Activated CD8-positive, alpha-beta T cell treated with anti-CD3 and anti-CD28 coated beads, Interleukin-2, amount 10 ng/mL, durations not matched to agents 7 days and 5 days (primary cell): ENCODE results near the gene DMD. TPM values are rescaled to one million over a fixed set of nuclear protein-coding genes. Genes with fewer than 3 reads are reported as not detected.

Source experiments
- ATAC-seq: fragments of 150-1000 bp; cut with Tn5 transposase; one replicate; pipeline ENCODE4 v1.10.0; 2021; ENCODE audit warnings: moderate library complexity
- CTCF ChIA-PET: fragments of 350-600 bp; sonication (Branson Sonifier 250); formaldehyde crosslinking; loops from one replicate; lab custom pipeline; 2021; ENCODE audit warnings: antibody characterized with exemption; lab: Charles Lee
- POLR2A ChIA-PET: fragments of 350-600 bp; sonication (Branson Sonifier 250); formaldehyde crosslinking; loops from one replicate; lab custom pipeline; 2021; ENCODE audit warnings: antibody characterized with exemption; lab: Charles Lee
- DNase-seq: peaks from one replicate; pipeline ENCODE4 v3.0.0-alpha.2; 2020
- H3K27ac Mint-ChIP-seq: one replicate; pipeline ENCODE4 v1.8.0; 2021; ENCODE audit warnings: mild to moderate bottlenecking, mixed read lengths
- H3K27me3 Mint-ChIP-seq: one replicate; pipeline ENCODE4 v1.8.0; 2021; ENCODE audit warnings: low read depth, mixed read lengths
- H3K36me3 Mint-ChIP-seq: one replicate; pipeline ENCODE4 v1.8.0; 2021; ENCODE audit warnings: low read depth, mixed read lengths
- H3K4me1 Mint-ChIP-seq: one replicate; pipeline ENCODE4 v1.8.0; 2021; ENCODE audit warnings: low read depth, mixed read lengths
- H3K4me3 Mint-ChIP-seq: one replicate; pipeline ENCODE4 v1.8.0; 2021; ENCODE audit warnings: mild to moderate bottlenecking, mixed read lengths
- H3K9me3 Mint-ChIP-seq: one replicate; pipeline ENCODE4 v1.8.0; 2022; ENCODE audit warnings: mixed read lengths; ENCODE audit not compliant: insufficient read depth
- total RNA-seq, 2 experiments: library from RNA; stranded (reverse); gene quantifications; one replicate each; pipeline ENCODE4 v1.2.3, GENCODE V29; 2021

Gene DMD
- total RNA-seq, 2 experiments from 2014 or later, result not detected

GRCh38 chrX:32678487-32678886 lies 532.9 kb downstream of the DMD start:
- ATAC-seq (no peak), DNase-seq (no peak)
- H3K27me3 Mint-ChIP-seq, result no peaks in the 10 kb centered on the region
- no peaks in the 10 kb centered on the region for H3K36me3 Mint-ChIP-seq
- no peak overlapping the region for H3K27ac Mint-ChIP-seq
- H3K4me1 Mint-ChIP-seq, result no peaks in the 10 kb centered on the region
- no peak overlapping the region for H3K4me3 Mint-ChIP-seq
- POLR2A ChIA-PET, result no interaction called here
- CTCF ChIA-PET, result no interaction called here
- no peaks in the 10 kb centered on the region for H3K9me3 Mint-ChIP-seq

GRCh38 chrX:32673193-32673592 lies 538.2 kb downstream of the DMD start:
- ATAC-seq (no peak), DNase-seq (no peak)
- H3K27me3 Mint-ChIP-seq, result no peaks in the 10 kb centered on the region
- CTCF ChIA-PET, result no interaction called here
- no peaks in the 10 kb centered on the region for H3K4me1 Mint-ChIP-seq
- no peaks in the 10 kb centered on the region for H3K9me3 Mint-ChIP-seq
- H3K36me3 Mint-ChIP-seq, result no peaks in the 10 kb centered on the region
- no peak overlapping the region for H3K4me3 Mint-ChIP-seq
- POLR2A ChIA-PET, result no interaction called here
- no peak overlapping the region for H3K27ac Mint-ChIP-seq

GRCh38 chrX:32662516-32662915 lies 548.8 kb downstream of the DMD start:
- H3K4me1 Mint-ChIP-seq, result no peaks in the 10 kb centered on the region
- H3K27ac Mint-ChIP-seq, result no peak overlapping the region
- H3K27me3 Mint-ChIP-seq, result no peaks in the 10 kb centered on the region
- ATAC-seq (no peak), DNase-seq (no peak)
- H3K4me3 Mint-ChIP-seq, result no peak overlapping the region
- no peaks in the 10 kb centered on the region for H3K9me3 Mint-ChIP-seq
- ChIA-PET CTCF (no interaction called here), POLR2A (no interaction called here)
- H3K36me3 Mint-ChIP-seq, result no peaks in the 10 kb centered on the region

GRCh38 chrX:32644476-32645245 lies 566.7 kb downstream of the DMD start:
- H3K9me3 Mint-ChIP-seq, result no peaks in the 10 kb centered on the region
- ATAC-seq (no peak), DNase-seq (no peak)
- ChIA-PET CTCF (no interaction called here), POLR2A (no interaction called here)
- H3K27me3 Mint-ChIP-seq, result no peaks in the 10 kb centered on the region
- H3K36me3 Mint-ChIP-seq, result no peaks in the 10 kb centered on the region
- H3K4me3 Mint-ChIP-seq, result no peak overlapping the region
- no peaks in the 10 kb centered on the region for H3K4me1 Mint-ChIP-seq
- no peak overlapping the region for H3K27ac Mint-ChIP-seq

- H3K4me3 Mint-ChIP-seq, result no peak overlapping the region
- ATAC-seq (no peak), DNase-seq (no peak)
- no peaks in the 10 kb centered on the region for H3K36me3 Mint-ChIP-seq
- no peaks in the 10 kb centered on the region for H3K4me1 Mint-ChIP-seq
- POLR2A ChIA-PET, result no interaction called here
- H3K9me3 Mint-ChIP-seq, result no peaks in the 10 kb centered on the region
- CTCF ChIA-PET, result no interaction called here
- no peaks in the 10 kb centered on the region for H3K27me3 Mint-ChIP-seq
- no peak overlapping the region for H3K27ac Mint-ChIP-seq
Measured at GRCh38 chrX:32642283-32642682, 569.1 kb downstream of the DMD start.

GRCh38 chrX:32618154-32618553 lies 593.2 kb downstream of the DMD start:
- Mint-ChIP-seq H3K9me3 (no peaks in the 10 kb centered on the region), H3K4me1 (no peaks in the 10 kb centered on the region), H3K36me3 (no peaks in the 10 kb centered on the region), H3K4me3 (no peak overlapping the region), H3K27ac (no peak overlapping the region), H3K27me3 (no peaks in the 10 kb centered on the region)
- CTCF ChIA-PET, result no interaction called here
- POLR2A ChIA-PET, result no interaction called here
- no peak for DNase-seq
- ATAC-seq, result no peak

- Mint-ChIP-seq H3K27me3 (no peaks in the 10 kb centered on the region), H3K36me3 (no peaks in the 10 kb centered on the region), H3K4me1 (no peaks in the 10 kb centered on the region), H3K9me3 (no peaks in the 10 kb centered on the region), H3K4me3 (no peak overlapping the region), H3K27ac (no peak overlapping the region)
- ATAC-seq (no peak), DNase-seq (no peak)
- ChIA-PET CTCF (no interaction called here), POLR2A (no interaction called here)
Measured at GRCh38 chrX:32614707-32615106, 596.6 kb downstream of the DMD start.

- Mint-ChIP-seq H3K9me3 (no peaks in the 10 kb centered on the region), H3K36me3 (no peaks in the 10 kb centered on the region), H3K4me3 (no peak overlapping the region), H3K27me3 (no peaks in the 10 kb centered on the region), H3K27ac (no peak overlapping the region), H3K4me1 (no peaks in the 10 kb centered on the region)
- ChIA-PET POLR2A (no interaction called here), CTCF (no interaction called here)
- no peak for ATAC-seq
- DNase-seq, result no peak
Measured at GRCh38 chrX:32599156-32599555, 612.2 kb downstream of the DMD start.

GRCh38 chrX:32598707-32599106 lies 612.6 kb downstream of the DMD start:
- POLR2A ChIA-PET, result no interaction called here
- H3K4me3 Mint-ChIP-seq, result no peak overlapping the region
- no peaks in the 10 kb centered on the region for H3K36me3 Mint-ChIP-seq

GRCh38 chrX:32597777-32598176 lies 613.6 kb downstream of the DMD start:
- H3K4me1 Mint-ChIP-seq, result no peaks in the 10 kb centered on the region
- CTCF ChIA-PET, result no interaction called here
- H3K36me3 Mint-ChIP-seq, result no peaks in the 10 kb centered on the region
- no peaks in the 10 kb centered on the region for H3K9me3 Mint-ChIP-seq
- POLR2A ChIA-PET, result no interaction called here
- H3K27ac Mint-ChIP-seq, result no peak overlapping the region
- H3K4me3 Mint-ChIP-seq, result no peak overlapping the region
- DNase-seq (no peak), ATAC-seq (no peak)
- H3K27me3 Mint-ChIP-seq, result no peaks in the 10 kb centered on the region

More at GRCh38 chrX:32598707-32599106, 612.6 kb downstream of the DMD start:
- H3K27me3 Mint-ChIP-seq, result no peaks in the 10 kb centered on the region
- CTCF ChIA-PET, result no interaction called here
- no peak for ATAC-seq
- no peaks in the 10 kb centered on the region for H3K9me3 Mint-ChIP-seq
- no peak for DNase-seq
- H3K27ac Mint-ChIP-seq, result no peak overlapping the region
- no peaks in the 10 kb centered on the region for H3K4me1 Mint-ChIP-seq

- ChIA-PET POLR2A (no interaction called here), CTCF (no interaction called here)
- Mint-ChIP-seq H3K36me3 (no peaks in the 10 kb centered on the region), H3K4me3 (no peak overlapping the region), H3K4me1 (no peaks in the 10 kb centered on the region), H3K27me3 (no peaks in the 10 kb centered on the region), H3K9me3 (no peaks in the 10 kb centered on the region), H3K27ac (no peak overlapping the region)
- ATAC-seq, result no peak
- no peak for DNase-seq
Measured at GRCh38 chrX:32592786-32593185, 618.6 kb downstream of the DMD start.

GRCh38 chrX:32591589-32591988 lies 619.8 kb downstream of the DMD start:
- DNase-seq (no peak), ATAC-seq (no peak)
- H3K4me1 Mint-ChIP-seq, result no peaks in the 10 kb centered on the region
- no peak overlapping the region for H3K4me3 Mint-ChIP-seq
- no peak overlapping the region for H3K27ac Mint-ChIP-seq
- ChIA-PET CTCF (no interaction called here), POLR2A (no interaction called here)
- no peaks in the 10 kb centered on the region for H3K9me3 Mint-ChIP-seq
- no peaks in the 10 kb centered on the region for H3K36me3 Mint-ChIP-seq
- no peaks in the 10 kb centered on the region for H3K27me3 Mint-ChIP-seq

GRCh38 chrX:32582729-32583128 lies 628.6 kb downstream of the DMD start:
- ATAC-seq (no peak), DNase-seq (no peak)
- CTCF ChIA-PET, result no interaction called here
- no peaks in the 10 kb centered on the region for H3K4me1 Mint-ChIP-seq
- H3K27ac Mint-ChIP-seq, result no peak overlapping the region
- H3K36me3 Mint-ChIP-seq, result no peaks in the 10 kb centered on the region
- H3K9me3 Mint-ChIP-seq, result no peaks in the 10 kb centered on the region
- H3K4me3 Mint-ChIP-seq, result no peak overlapping the region
- POLR2A ChIA-PET, result no interaction called here
- H3K27me3 Mint-ChIP-seq, result no peaks in the 10 kb centered on the region
